ENCODE measurements around the gene LBH.

GRCh38 chr2:30248791-30249190, 17.5 kb downstream of the LBH start:
- TF ChIP-seq EZH2 (IDR thresholded peaks at IDR 0.05; ENCODE audit: insufficient read depth, poor library complexity, severe bottlenecking) (no peak), EZH2phosphoT487 (IDR thresholded peaks at IDR 0.05; ENCODE audit: insufficient read depth, low read depth) (no peak)

Measured in GM23248 (cell line).